Epithelial cell of esophagus (primary cell): Measurements from ENCODE around the gene DNAJC28.
A peak's percentile ranks its signal among the peaks of the same experiment; 100 is the strongest.

Experiments used
- DNase-seq: peaks from one replicate; pipeline ENCODE4 v3.0.0; 2010; ENCODE audit warnings: low read depth
- H3K4me3 ChIP-seq: 2 replicates; pipeline ENCODE4 v1.5.1; 2011; ENCODE audit warnings: mild to moderate bottlenecking, low read length, control low read depth
- CTCF ChIP-seq: IDR thresholded peaks from 2 replicates; pipeline ENCODE4 v1.5.1; 2011; ENCODE audit warnings: low read depth, mild to moderate bottlenecking, low read length, control low read depth, inconsistent platforms; ENCODE audit not compliant: insufficient read depth; ENCODE audit errors: missing control alignments

The DNAJC28 gene

GRCh38 chr21:33487996-33488395 is 3.5 kb downstream of the DNAJC28 start:
- no peak overlapping the region for H3K4me3 ChIP-seq
- DNase-seq = no peak
- no peak for TF ChIP-seq CTCF

GRCh38 chr21:33481314-33481943 is 10.1 kb downstream of the DNAJC28 start:
- no peak for DNase-seq
- no peak for TF ChIP-seq CTCF
- H3K4me3 ChIP-seq = no peak overlapping the region

- peak overlapping the region; percentile 81 for H3K4me3 ChIP-seq
- DNase-seq = no peak
- no peak for TF ChIP-seq CTCF
Observed at GRCh38 chr21:33480481-33481103, 10.9 kb downstream of the DNAJC28 start.

- peak within 1 kb of the TSS; percentile 81 for H3K4me3 ChIP-seq
- peak; percentile 8 for TF ChIP-seq CTCF
- peak; percentile 99 for DNase-seq
Observed at GRCh38 chr21:33479679-33480480, 11.6 kb downstream of the DNAJC28 start, which contains the start of gene TMEM50B. Gene TMEM50B, minus strand, starts transcription at chr21:33479974. Its CDS starts 11,089 bp downstream, at chr21:33468885.

GRCh38 chr21:33478935-33479678 is 12.4 kb downstream of the DNAJC28 start:
- peak; percentile 23 for DNase-seq
- peak; percentile 1 for TF ChIP-seq CTCF
- H3K4me3 ChIP-seq = peak overlapping the region; percentile 80

GRCh38 chr21:33478182-33478581 is 13.3 kb downstream of the DNAJC28 start:
- peak overlapping the region; percentile 80 for H3K4me3 ChIP-seq
- TF ChIP-seq CTCF = no peak

More at GRCh38 chr21:33478182-33478581, 13.3 kb downstream of the DNAJC28 start:
- no peak for DNase-seq
